HG02970 (cell line): Measurements from ENCODE around the gene SLC18B1.

Experiments
- ATAC-seq: cut with Tn5 transposase; IDR thresholded peaks from one replicate; pipeline ENCODE4 v1.9.1; 2021; ENCODE audit warnings: mild to moderate bottlenecking, moderate library complexity, moderate number of reproducible peaks; ENCODE audit not compliant: unreplicated experiment, low FRiP score

The SLC18B1 gene

DNA sequence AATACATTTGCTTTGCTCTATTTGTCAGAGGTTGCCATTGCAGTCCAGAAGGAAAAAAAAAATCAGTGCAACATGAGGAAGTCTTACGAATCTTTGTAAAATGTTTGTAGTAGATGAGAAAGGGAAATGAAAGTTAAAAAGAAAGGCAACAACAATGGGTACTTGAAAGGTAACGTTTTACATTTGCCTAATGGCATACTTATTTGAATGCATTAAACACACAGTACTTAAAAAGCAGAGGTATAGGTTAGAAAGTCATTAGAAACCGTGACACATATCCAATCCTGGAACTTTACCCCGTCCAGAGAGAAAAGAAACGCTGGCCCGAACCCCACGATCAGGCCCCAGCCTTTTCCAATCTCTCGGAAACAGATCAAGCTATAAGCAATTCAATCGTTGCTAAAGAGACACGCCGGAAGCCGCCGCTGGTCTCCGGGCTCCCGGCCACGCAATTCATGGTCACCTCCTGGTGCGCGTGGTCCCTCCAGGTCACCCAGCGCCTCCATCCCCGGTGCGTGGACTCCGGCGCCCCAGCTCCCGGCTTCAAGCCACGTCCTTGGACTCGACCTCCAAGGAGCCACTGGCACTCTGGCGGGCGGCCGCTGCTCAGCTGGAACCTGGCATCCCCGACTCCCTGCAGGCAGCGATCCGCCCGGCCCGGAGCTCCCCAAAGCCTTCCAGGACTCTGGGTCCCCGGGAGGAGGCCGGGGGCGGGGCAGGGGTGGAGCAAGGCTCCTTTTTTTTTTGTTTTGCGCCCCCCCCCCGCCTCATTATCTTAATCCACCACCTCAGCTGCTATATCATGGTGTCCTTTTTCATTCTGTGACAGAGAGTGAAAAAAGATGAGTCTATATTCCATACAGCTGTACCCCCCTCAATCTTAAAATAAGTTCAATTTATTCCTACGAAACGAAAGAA lies at the start of gene SLC18B1:
TSS of gene SLC18B1 (minus strand) at position 687 of the 918 bp plus-strand sequence. CDS start at position 506, 181 bp downstream.
- ATAC-seq, result peak; percentile 37

DNA sequence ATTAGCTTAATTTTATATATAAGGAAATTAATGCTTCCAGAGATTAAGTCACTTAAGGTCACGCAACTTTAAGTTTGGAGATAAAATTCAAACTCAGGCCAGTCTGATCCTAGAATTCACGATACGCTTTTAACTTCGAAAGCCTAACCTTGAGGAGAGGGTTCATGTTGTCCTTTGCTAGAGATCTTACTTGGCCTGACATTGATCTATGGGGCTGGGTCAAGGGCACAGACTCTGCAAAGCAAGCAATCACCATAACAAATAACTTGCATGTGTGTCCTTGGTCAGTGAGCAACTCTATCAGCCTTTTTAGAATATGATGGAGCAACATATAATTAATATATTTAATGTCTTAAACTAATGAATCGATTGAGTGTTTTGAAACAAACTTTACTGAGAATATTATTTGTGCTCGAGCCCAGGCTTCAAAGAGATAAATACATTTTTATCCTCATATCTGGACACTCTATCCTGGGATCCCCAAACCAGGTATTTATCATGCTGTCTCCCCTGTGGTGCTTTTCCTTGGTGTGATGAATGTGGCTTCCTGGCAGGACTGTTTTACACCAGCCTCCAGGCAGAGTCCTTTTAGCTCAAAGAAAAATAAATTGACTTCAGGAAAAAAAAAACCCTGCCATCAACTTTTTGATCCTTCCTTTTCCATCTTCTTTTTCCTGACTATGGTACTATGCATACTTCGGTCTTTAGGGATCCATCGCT lies 45.0 kb upstream of the SLC18B1 start:
- ATAC-seq, result no peak

- ATAC-seq, result no peak
Observed at GRCh38 chr6:132841966-132842365, 43.5 kb upstream of the SLC18B1 start.

- no peak for ATAC-seq
Observed at GRCh38 chr6:132832891-132833290, 34.5 kb upstream of the SLC18B1 start.

GRCh38 chr6:132830334-132830751 lies 31.9 kb upstream of the SLC18B1 start:
- no peak for ATAC-seq

GRCh38 chr6:132820629-132821381 lies 22.4 kb upstream of the SLC18B1 start:
- ATAC-seq, result no peak

- ATAC-seq, result no peak
Observed at GRCh38 chr6:132819405-132820161, 21.1 kb upstream of the SLC18B1 start.

DNA sequence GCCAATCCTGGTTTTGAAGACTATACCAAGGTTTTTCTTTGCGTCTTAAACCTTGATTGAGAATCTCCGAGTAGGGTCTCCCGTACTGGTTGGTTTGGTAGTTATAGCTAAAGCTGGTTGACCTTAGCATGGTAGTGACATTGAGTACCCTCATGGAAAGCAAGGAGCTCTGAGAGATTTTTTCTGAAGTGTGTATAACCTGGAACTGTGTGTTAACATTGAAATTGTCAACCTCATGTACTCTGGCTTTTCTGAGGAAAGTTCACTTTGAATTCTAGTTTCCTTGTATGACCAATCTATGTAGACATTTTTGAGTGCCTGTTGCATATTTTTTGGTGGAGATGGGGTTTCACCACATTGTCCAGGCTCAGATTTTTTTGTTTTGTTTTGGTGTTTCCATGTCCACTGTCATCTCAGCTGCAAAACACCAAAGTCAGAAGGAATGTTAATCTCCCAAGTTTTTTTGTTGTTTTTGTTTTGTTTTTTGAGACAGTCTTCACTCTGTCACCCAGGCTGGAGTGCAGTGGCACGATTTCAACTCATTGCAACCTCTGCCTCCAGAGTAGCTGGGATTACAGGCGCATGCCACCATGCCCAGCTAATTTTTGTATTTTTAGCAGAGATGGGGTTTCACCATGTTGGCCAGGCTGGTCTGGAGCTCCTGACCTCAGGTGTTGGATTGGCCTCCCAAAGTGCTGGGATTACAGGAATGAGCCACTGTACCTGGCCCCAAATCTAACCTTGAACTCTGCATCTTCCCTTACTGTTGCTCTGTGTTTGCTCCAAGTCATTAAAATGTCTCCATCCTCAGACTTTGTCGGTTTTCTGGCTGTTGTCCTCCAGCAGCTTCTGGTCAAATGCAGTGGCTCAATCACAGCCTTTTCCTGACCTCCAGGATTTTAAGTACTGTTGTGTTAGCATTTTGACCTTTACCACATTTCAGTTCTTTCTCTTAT lies 20.2 kb upstream of the SLC18B1 start:
- no peak for ATAC-seq

GRCh38 chr6:132817554-132818403 lies 19.3 kb upstream of the SLC18B1 start:
- no peak for ATAC-seq

DNA sequence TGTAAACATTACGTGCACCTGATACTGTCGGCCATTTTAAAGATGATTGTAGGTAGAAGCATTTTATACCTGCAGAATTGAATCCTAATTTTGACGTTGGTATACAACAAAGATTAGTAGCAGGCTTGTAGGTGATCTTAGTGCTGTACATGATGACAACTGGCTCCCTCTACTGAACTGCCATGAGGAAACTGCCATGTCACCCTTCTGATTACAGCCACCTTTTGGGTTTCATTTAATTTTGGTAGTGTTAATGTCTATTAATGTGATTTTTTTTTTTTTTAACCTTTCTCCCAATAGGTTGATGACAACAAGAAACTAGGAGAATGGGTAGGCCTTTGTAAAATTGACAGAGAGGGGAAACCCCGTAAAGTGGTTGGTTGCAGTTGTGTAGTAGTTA lies 18.2 kb upstream of the SLC18B1 start:
- no peak for ATAC-seq

DNA sequence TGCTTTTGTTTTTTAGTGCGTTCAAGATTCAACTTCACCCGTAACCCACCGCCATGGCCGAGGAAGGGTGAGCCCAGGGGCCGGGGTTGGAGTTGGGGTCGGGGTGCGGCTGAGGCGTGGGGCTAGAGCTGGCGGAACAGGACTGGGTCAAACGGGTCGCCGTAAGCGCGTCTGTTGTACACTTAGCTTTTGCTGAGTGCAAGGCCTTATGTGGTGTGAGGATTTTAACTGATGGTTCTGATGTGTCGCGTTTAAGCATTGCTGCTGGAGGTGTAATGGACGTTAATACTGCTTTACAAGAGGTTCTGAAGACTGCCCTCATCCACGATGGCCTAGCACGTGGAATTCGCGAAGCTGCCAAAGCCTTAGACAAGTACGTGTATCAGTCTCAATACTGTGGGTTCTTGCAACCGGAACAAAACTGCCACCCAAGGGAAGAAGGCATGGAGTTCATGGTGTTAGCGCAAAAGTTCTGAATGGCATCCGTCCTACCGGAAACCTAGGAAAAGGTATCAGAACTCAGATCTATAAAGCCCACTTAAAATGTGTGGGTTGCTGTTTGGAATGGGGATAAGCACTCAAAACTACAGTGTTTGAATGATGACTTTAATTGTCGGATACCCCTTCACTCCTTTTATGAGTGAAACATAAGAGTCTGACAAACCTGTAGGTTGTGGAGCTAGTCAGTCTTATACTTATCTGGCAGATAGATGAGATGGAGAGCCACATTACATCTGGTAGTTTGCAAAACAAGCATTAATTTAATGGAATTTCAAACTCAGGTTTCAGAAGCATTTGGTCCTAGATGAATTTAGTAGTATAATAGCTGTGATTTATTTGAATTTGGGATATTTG lies 16.5 kb upstream of the SLC18B1 start:
- peak; percentile 24 for ATAC-seq

DNA sequence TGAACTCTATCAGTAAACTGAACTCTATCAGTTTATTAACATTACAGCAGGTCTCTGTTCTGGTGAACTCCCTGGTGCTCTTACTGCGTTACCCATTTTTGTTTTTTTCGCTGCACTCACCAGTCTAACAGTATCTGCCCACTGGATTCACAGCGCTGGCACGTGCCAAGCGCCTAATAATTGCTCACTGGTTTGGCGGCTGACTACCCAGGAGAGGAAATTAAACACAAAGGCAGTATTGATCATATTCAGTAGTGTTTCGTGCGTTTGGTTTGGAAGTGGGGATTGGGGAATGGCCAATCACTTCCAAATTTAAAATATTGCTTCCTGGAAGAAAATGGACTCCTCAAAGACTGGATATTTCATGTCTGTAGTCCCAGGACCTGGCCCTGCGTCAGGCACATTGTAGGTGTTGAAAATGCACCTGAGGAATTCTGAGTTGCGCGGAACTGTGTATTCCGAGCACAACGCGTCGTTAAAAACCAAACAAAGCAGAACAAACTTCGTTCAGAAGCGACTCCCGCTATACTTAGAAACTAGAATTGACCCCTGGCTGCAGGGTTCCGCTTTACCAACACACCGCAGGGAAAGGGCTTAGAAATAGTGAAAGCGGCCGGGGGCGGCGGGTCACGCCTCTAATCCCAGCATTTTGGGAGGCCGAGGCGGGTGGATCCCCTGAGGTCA lies 14.9 kb upstream of the SLC18B1 start:
- ATAC-seq, result no peak

GRCh38 chr6:132812756-132813172 lies 14.3 kb upstream of the SLC18B1 start:
- ATAC-seq, result no peak

DNA sequence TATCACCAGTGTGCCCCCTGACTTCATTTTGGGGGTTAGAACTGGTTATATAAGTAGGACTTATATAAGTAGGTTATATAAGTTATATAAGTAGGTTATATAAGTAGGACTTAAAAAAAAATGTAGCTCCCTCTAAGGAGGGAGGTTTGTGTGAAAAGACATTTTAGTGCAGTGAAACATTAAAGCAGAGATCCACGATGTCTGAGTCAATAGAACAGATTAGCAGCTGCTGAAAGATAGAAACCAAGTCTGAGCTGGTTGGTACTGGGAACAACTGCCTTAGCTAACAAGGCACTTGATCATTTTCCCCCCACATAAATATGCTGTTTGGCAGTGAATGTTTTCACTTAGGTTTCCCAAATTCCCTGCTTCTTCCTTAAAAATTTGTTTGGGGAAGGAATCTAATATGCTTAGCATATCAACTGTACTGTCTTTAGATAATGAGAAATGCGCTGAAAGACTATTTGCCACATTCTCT lies 13.9 kb upstream of the SLC18B1 start:
- ATAC-seq, result no peak

GRCh38 chr6:132811276-132811675 lies 12.8 kb upstream of the SLC18B1 start:
- ATAC-seq, result no peak

DNA sequence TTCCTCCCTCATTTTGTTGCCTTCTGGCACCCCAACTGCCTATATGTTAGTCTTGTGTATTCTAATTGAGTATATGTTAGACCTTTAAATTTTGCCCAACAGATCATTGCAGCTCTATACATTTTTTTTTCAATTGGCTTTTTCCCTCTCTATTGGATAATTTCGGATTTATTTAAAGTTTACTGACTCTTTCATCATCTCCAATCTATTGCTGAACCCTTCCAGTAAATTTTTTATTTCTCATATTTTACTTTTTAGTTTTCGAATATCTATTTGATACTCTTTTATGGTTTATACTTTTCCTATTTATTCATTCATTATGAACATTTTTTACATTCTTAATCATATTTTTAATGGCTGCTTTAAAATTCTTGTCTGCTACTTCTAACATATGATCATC lies 7.1 kb upstream of the SLC18B1 start:
- ATAC-seq, result no peak
